WTC11 (cell line): ENCODE data around the gene TEK. TPM values are rescaled to one million over a fixed set of nuclear protein-coding genes. Genes with fewer than 3 reads are reported as not detected.

Source experiments
- ATAC-seq: fragments of 200-7000 bp; cut with Tn5 transposase; 2 replicates; pipeline ENCODE4 v1.10.0; 2021; ENCODE audit warnings: mild to moderate bottlenecking, moderate library complexity
- CTCF ChIA-PET: fragments of 300-600 bp; sonication (Branson Sonifier 250); formaldehyde crosslinking; loops from one replicate; lab custom pipeline; 2021; ENCODE audit warnings: antibody characterized with exemption; lab: Charles Lee
- POLR2A ChIA-PET: fragments of 350-600 bp; sonication (Branson Sonifier 250); formaldehyde crosslinking; loops from one replicate; lab custom pipeline; 2021; ENCODE audit warnings: antibody characterized with exemption; lab: Charles Lee
- DNase-seq: peaks from one replicate; pipeline ENCODE4 v3.0.0; 2021; ENCODE audit warnings: low spot score
- H3K27ac Mint-ChIP-seq: 2 replicates; pipeline ENCODE4 v1.8.0; 2021; ENCODE audit warnings: mixed read lengths
- H3K27me3 Mint-ChIP-seq: 2 replicates; pipeline ENCODE4 v1.8.0; 2021; ENCODE audit warnings: low read depth, mild to moderate bottlenecking, moderate library complexity, mixed read lengths
- H3K36me3 Mint-ChIP-seq: 2 replicates; pipeline ENCODE4 v1.8.0; 2021; ENCODE audit warnings: mixed read lengths
- H3K4me1 Mint-ChIP-seq: 2 replicates; pipeline ENCODE4 v1.8.0; 2022; ENCODE audit warnings: mixed read lengths
- H3K4me3 Mint-ChIP-seq: 2 replicates; pipeline ENCODE4 v1.8.0; 2021; ENCODE audit warnings: mild to moderate bottlenecking, moderate library complexity, mixed read lengths
- H3K9me3 Mint-ChIP-seq: 2 replicates; pipeline ENCODE4 v1.8.0; 2021; ENCODE audit warnings: mixed read lengths
- ELF4 ChIP-seq: sonication (generic); formaldehyde crosslinking; IDR thresholded peaks from 2 replicates; pipeline ENCODE4 v1.8.1; 2022; ENCODE audit warnings: low read depth, mild to moderate bottlenecking, moderate library complexity, missing genetic modification reagents
- ERG ChIP-seq: fragments of 250-450 bp; sonication (Bioruptor Pico); IDR thresholded peaks from 2 replicates; pipeline ENCODE4 v1.8.0; 2021; ENCODE audit warnings: mild to moderate bottlenecking
- FOXK1 ChIP-seq: sonication (generic); formaldehyde crosslinking; IDR thresholded peaks from 2 replicates; pipeline ENCODE4 v1.8.0; 2022; ENCODE audit warnings: mild to moderate bottlenecking, moderate library complexity, missing genetic modification reagents
- HMGA2 ChIP-seq: fragments of 250-450 bp; sonication (Bioruptor Pico); IDR thresholded peaks from 2 replicates; pipeline ENCODE4 v1.4.0; 2021; ENCODE audit warnings: mild to moderate bottlenecking, moderate library complexity
- IRF2 ChIP-seq: sonication (generic); formaldehyde crosslinking; IDR thresholded peaks from 2 replicates; pipeline ENCODE4 v1.8.0; 2022; ENCODE audit warnings: low read depth, missing genetic modification reagents, borderline replicate concordance
- MYBL2 ChIP-seq: sonication (generic); formaldehyde crosslinking; IDR thresholded peaks from 2 replicates; pipeline ENCODE4 v1.8.1; 2023; ENCODE audit warnings: mild to moderate bottlenecking, moderate library complexity, missing genetic modification reagents
- NR2C2 ChIP-seq: sonication (generic); formaldehyde crosslinking; IDR thresholded peaks from 2 replicates; pipeline ENCODE4 v1.8.0; 2022; ENCODE audit warnings: mild to moderate bottlenecking, missing genetic modification reagents
- RELA ChIP-seq: sonication (generic); formaldehyde crosslinking; IDR thresholded peaks from 2 replicates; pipeline ENCODE4 v1.8.1; 2022; ENCODE audit warnings: missing genetic modification reagents, mild to moderate bottlenecking, borderline replicate concordance
- ZNF138 ChIP-seq: sonication (generic); formaldehyde crosslinking; conservative IDR thresholded peaks from 2 replicates; pipeline ENCODE4 v1.8.1; 2022; ENCODE audit warnings: mild to moderate bottlenecking, moderate library complexity, missing genetic modification reagents
- ZNF416 ChIP-seq: fragments of 250-450 bp; sonication (Bioruptor Pico); IDR thresholded peaks from 2 replicates; pipeline ENCODE4 v1.9.0; 2021; ENCODE audit warnings: mild to moderate bottlenecking, inconsistent platforms
- total RNA-seq: library from RNA; stranded (reverse); gene quantifications from 3 replicates; pipeline ENCODE4 v1.2.3, GENCODE V29; 2021
- TF ChIP-seq, protein P1 (sequence below): sonication (generic); formaldehyde crosslinking; IDR thresholded peaks from 2 replicates; pipeline ENCODE4 v1.8.1; 2023; ENCODE audit warnings: mild to moderate bottlenecking, missing genetic modification reagents
- TF ChIP-seq, protein P2 (sequence below): fragments of 250-450 bp; sonication (Bioruptor Pico); conservative IDR thresholded peaks from 2 replicates; pipeline ENCODE4 v1.9.0; 2021; ENCODE audit warnings: mild to moderate bottlenecking
- TF ChIP-seq, protein P3 (sequence below): fragments of 250-450 bp; sonication (Bioruptor Pico); IDR thresholded peaks from 2 replicates; pipeline ENCODE4 v1.9.0; 2021; ENCODE audit warnings: mild to moderate bottlenecking
- TF ChIP-seq, protein P4 (sequence below): fragments of 250-450 bp; sonication (Bioruptor Pico); IDR thresholded peaks from 2 replicates; pipeline ENCODE4 v1.9.0; 2021; ENCODE audit warnings: mild to moderate bottlenecking
- TF ChIP-seq, protein P5 (sequence below): sonication (generic); formaldehyde crosslinking; IDR thresholded peaks from 2 replicates; pipeline ENCODE4 v1.8.0; 2022; ENCODE audit warnings: mild to moderate bottlenecking, missing genetic modification reagents
- TF ChIP-seq, protein P6 (sequence below): fragments of 200-600 bp; IDR thresholded peaks from 2 replicates; pipeline ENCODE4 v1.8.0; 2022; ENCODE audit warnings: antibody characterized with exemption
- TF ChIP-seq, protein P7 (sequence below): sonication (generic); formaldehyde crosslinking; IDR thresholded peaks from 2 replicates; pipeline ENCODE4 v1.8.1; 2022; ENCODE audit warnings: mild to moderate bottlenecking, missing genetic modification reagents, moderate library complexity, borderline replicate concordance

The TEK gene
- total RNA-seq, 1 experiment from 2014 or later = 3.1 TPM

DNA sequence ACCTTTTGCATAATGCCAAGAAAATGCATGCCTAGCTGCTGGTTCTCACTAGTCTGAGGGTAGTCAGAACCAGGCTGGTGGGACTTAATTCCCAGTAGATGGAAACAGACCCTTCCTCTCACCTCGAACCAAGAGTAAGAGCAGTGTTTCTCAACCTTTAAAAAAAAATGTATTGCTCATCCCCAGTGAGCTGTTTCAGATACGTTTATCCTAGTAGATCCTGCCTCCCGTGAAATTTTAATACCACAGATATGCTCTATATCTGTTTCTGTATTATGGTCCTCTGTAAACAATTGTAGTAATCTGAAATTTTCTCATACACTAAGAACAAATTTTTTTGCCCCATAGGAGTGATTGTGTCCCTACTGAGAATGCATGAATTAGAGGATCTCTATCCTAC is 86.2 kb downstream of the TEK start:
- Mint-ChIP-seq H3K27ac (no peak overlapping the region), H3K36me3 (no peaks in the 10 kb centered on the region), H3K4me1 (no peaks in the 10 kb centered on the region), H3K27me3 (no peaks in the 10 kb centered on the region), H3K9me3 (no peaks in the 10 kb centered on the region), H3K4me3 (no peak overlapping the region)
- ATAC-seq (no peak), DNase-seq (no peak)
- POLR2A ChIA-PET = no interaction called here
- TF ChIP-seq ELF4 (CRISPR knock-in tag) (no peak), MYBL2 (CRISPR knock-in tag) (no peak), IRF2 (no peak), NR2C2 (no peak), ZNF138 (CRISPR knock-in tag) (no peak), ZNF416 (no peak), FOXK1 (CRISPR knock-in tag) (no peak), HMGA2 (CRISPR knock-in tag) (no peak), ERG (CRISPR knock-in tag) (no peak), RELA (CRISPR knock-in tag) (no peak)
- TF ChIP-seq, protein P1, sequence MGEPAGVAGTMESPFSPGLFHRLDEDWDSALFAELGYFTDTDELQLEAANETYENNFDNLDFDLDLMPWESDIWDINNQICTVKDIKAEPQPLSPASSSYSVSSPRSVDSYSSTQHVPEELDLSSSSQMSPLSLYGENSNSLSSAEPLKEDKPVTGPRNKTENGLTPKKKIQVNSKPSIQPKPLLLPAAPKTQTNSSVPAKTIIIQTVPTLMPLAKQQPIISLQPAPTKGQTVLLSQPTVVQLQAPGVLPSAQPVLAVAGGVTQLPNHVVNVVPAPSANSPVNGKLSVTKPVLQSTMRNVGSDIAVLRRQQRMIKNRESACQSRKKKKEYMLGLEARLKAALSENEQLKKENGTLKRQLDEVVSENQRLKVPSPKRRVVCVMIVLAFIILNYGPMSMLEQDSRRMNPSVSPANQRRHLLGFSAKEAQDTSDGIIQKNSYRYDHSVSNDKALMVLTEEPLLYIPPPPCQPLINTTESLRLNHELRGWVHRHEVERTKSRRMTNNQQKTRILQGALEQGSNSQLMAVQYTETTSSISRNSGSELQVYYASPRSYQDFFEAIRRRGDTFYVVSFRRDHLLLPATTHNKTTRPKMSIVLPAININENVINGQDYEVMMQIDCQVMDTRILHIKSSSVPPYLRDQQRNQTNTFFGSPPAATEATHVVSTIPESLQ (CRISPR knock-in tag) = no peak
- TF ChIP-seq, protein P2, sequence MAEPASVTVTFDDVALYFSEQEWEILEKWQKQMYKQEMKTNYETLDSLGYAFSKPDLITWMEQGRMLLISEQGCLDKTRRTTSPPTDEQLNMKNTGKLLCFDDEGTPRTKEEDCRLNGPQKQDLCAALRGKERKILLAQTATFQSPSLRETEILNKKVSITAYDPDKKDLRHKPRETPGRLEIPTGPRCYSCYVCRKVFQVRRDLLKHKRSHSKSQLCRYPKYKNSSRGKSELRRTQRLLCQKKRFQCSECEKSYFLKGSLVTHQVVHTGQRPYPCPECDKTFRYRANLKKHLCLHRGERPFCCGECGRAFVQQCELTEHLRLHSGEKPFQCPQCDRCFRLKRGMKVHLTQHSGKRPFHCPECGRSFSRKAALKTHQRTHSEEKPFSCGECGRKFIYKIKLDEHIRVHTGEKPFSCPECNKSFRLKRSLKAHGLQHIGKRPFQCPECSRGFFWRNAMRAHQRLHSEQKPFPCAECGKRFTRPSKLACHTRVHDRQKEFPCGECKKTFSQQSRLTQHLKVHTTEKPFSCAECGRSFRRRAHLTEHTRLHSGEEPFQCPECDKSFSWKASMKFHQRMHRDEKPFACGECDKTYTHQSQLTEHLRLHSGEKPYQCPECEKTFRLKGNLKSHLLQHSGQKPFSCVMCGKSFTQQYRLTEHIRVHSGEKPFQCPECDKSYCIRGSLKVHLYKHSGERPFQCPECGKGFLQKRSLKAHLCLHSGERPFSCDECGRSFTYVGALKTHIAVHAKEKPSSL = no peak
- TF ChIP-seq, protein P3, sequence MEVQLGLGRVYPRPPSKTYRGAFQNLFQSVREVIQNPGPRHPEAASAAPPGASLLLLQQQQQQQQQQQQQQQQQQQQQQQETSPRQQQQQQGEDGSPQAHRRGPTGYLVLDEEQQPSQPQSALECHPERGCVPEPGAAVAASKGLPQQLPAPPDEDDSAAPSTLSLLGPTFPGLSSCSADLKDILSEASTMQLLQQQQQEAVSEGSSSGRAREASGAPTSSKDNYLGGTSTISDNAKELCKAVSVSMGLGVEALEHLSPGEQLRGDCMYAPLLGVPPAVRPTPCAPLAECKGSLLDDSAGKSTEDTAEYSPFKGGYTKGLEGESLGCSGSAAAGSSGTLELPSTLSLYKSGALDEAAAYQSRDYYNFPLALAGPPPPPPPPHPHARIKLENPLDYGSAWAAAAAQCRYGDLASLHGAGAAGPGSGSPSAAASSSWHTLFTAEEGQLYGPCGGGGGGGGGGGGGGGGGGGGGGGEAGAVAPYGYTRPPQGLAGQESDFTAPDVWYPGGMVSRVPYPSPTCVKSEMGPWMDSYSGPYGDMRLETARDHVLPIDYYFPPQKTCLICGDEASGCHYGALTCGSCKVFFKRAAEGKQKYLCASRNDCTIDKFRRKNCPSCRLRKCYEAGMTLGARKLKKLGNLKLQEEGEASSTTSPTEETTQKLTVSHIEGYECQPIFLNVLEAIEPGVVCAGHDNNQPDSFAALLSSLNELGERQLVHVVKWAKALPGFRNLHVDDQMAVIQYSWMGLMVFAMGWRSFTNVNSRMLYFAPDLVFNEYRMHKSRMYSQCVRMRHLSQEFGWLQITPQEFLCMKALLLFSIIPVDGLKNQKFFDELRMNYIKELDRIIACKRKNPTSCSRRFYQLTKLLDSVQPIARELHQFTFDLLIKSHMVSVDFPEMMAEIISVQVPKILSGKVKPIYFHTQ (CRISPR knock-in tag) = no peak
- TF ChIP-seq, protein P4, sequence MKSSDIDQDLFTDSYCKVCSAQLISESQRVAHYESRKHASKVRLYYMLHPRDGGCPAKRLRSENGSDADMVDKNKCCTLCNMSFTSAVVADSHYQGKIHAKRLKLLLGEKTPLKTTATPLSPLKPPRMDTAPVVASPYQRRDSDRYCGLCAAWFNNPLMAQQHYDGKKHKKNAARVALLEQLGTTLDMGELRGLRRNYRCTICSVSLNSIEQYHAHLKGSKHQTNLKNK (CRISPR knock-in tag) = no peak
- TF ChIP-seq, protein P5, sequence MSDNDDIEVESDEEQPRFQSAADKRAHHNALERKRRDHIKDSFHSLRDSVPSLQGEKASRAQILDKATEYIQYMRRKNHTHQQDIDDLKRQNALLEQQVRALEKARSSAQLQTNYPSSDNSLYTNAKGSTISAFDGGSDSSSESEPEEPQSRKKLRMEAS (CRISPR knock-in tag) = no peak
- TF ChIP-seq, protein P6, sequence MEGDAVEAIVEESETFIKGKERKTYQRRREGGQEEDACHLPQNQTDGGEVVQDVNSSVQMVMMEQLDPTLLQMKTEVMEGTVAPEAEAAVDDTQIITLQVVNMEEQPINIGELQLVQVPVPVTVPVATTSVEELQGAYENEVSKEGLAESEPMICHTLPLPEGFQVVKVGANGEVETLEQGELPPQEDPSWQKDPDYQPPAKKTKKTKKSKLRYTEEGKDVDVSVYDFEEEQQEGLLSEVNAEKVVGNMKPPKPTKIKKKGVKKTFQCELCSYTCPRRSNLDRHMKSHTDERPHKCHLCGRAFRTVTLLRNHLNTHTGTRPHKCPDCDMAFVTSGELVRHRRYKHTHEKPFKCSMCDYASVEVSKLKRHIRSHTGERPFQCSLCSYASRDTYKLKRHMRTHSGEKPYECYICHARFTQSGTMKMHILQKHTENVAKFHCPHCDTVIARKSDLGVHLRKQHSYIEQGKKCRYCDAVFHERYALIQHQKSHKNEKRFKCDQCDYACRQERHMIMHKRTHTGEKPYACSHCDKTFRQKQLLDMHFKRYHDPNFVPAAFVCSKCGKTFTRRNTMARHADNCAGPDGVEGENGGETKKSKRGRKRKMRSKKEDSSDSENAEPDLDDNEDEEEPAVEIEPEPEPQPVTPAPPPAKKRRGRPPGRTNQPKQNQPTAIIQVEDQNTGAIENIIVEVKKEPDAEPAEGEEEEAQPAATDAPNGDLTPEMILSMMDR = no peak
- TF ChIP-seq, protein P7, sequence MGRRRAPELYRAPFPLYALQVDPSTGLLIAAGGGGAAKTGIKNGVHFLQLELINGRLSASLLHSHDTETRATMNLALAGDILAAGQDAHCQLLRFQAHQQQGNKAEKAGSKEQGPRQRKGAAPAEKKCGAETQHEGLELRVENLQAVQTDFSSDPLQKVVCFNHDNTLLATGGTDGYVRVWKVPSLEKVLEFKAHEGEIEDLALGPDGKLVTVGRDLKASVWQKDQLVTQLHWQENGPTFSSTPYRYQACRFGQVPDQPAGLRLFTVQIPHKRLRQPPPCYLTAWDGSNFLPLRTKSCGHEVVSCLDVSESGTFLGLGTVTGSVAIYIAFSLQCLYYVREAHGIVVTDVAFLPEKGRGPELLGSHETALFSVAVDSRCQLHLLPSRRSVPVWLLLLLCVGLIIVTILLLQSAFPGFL (CRISPR knock-in tag) = no peak
- CTCF ChIA-PET = no interaction called here
